NCI-H128 (cell line): Measurements from ENCODE around the gene IL3RA.
"Not testable (repeated sequence)": the region's sequence is repeated elsewhere in the genome, so short reads cannot be mapped to it uniquely, and the experiment has no call there.

Experiments used
- DNase-seq: peaks from one replicate; lab custom pipeline; 2025; ENCODE audit not compliant: unreplicated experiment; lab: John Stamatoyannopoulos, UW

Gene IL3RA

GRCh38 chrX:1327651-1328304 lies 8.8 kb upstream of the IL3RA start:
- no peak for DNase-seq

DNA sequence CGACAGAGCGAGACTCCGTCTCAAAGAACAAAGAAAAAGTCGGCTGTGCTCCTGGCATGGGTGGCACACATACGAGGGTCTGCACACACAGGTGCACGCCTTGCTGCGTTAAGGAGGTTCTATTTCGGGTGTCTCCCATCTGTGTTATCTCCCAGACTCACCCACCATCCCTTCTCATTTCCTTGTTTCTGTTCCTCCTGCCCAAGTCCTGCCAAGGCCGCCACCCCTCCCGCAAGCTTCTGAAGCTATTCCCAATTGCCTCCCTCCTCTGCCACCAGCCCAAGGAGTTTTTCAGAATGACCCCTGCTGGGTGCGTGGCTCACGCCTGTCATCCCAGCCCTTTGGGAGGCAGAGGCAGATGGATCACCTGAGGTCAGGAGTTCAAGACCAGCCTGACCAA lies 6.0 kb upstream of the IL3RA start:
- no peak for DNase-seq

- DNase-seq = not testable (repeated sequence)
Measured at GRCh38 chrX:1332433-1332832, 4.2 kb upstream of the IL3RA start.

GRCh38 chrX:1334854-1335253 lies 1.7 kb upstream of the IL3RA start:
- no peak for DNase-seq

GRCh38 chrX:1336948-1337779 lies 579 bp downstream of the IL3RA start:
- DNase-seq = no peak

- DNase-seq = no peak
Measured at GRCh38 chrX:1341545-1342184, 5.1 kb downstream of the IL3RA start.

- not testable (repeated sequence) for DNase-seq
Measured at GRCh38 chrX:1349606-1350005, 13.0 kb downstream of the IL3RA start.

DNA sequence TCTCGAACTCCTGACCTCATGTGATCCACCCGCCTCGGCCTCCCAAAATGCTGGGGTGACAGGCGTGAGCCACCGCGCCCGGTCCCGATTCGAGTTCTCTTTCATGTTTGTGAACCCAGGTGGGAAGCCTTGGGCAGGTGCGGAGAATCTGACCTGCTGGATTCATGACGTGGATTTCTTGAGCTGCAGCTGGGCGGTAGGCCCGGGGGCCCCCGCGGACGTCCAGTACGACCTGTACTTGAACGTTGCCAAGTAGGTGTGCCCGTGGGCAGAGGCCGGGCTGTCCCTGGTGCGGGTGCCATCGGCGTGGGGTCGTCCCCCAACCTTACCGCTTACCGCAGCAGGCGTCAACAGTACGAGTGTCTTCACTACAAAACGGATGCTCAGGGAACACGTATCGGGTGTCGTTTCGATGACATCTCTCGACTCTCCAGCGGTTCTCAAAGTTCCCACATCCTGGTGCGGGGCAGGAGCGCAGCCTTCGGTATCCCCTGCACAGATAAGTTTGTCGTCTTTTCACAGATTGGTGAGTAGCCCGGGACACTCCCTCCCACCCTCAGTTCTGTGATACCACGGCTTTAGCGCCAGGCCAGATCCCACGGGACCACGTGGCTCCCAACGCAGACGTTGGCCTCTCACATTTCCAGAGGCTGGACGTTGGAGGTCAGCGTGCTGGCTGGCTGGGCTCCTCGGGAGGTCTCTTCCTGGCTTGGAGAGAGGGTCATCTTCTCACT lies 15.6 kb downstream of the IL3RA start:
- no peak for DNase-seq

DNA sequence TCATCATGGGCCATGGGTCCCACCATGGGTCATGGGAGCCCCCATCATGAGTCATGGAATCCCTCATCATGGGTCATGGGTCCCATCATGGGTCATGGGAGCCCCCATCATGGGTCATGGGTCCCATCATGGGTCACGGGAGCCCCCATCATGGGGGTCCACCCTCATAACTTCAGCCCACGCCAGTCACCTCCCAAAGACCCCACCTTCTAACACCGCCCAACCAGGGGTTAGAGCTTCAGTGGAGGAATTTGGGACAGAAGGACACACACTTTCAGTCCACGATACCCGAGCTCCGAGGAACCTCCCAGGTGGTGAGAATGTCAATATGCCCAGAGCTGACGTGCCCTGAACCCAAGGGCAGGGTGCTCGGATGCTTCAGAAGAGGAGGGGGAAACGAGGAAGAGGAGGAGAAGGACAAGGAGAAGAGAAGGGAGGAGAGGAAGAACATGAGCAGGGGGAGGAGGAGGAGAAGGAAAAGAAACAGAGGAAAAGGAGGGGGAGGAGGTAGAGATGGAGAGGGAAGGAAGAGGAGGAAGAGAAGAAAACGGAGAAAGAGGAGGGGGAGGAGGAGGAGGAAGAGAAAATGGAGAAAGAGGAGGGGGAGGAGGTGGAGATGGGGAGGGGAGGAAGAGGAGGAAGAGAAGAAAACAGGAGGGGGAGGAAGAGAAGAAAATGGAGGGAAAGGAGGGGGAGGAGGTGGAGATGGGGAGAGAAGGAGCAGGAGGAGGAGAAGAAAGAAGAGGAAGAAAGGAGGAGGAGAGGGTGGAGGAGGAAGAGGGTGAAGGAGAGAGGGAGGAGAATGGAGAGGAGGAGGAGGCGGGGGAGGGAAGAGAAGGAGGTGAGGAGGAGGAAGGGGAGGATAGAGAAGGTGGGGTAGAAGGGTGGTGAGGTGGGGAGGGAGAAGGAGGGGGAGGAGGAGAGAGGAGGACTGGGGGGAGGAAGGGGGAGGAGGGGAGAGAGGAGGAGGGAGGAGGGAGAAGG lies 17.7 kb downstream of the IL3RA start:
- DNase-seq = no peak

DNA sequence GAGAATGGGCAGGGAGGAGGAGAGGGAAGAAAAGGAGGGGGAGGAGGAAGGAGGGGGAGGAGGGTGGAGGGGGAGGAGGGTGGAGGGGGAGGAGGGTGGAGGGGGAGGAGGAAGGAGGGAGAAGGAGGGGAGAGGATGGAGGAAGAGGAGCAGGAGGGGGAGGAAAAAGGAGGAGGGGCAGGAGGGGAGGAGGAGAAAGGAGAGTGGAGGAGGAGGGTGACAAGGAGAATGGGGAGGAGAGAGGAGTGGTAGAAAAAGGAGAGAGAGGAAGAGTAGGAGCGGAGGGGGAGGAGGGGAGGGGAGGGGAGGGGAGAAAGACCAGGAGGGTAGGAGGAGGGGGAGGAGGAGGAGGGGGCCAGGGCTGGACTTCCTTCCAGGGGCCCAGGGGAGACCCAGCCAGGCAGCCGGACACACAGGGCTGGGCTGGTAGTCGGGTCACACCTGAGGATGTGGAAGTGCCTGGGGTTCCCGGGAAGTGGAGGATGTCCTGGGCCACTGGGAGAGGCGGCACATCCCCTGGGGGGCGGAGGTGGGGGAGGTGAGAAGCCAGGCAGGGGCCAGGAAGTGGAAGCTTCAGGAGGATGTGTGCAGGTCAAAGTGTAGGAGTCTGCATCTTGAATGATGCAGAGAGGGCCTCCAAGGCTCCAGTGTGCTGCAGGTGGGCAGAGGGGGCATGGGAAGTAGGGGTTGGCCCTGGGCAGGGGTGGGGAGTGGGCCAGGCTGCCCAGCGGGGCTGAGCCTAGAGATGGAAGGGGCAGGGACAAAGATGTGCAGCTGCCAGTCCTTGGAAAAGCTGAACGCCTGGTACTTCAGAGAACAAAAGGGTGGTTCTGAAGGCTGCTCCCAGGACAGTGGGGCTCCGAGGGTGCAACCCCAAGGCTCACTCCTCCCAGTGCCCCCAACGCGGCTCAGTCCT lies 18.8 kb downstream of the IL3RA start:
- DNase-seq = no peak

GRCh38 chrX:1357993-1358392 lies 21.4 kb downstream of the IL3RA start:
- no peak for DNase-seq

DNA sequence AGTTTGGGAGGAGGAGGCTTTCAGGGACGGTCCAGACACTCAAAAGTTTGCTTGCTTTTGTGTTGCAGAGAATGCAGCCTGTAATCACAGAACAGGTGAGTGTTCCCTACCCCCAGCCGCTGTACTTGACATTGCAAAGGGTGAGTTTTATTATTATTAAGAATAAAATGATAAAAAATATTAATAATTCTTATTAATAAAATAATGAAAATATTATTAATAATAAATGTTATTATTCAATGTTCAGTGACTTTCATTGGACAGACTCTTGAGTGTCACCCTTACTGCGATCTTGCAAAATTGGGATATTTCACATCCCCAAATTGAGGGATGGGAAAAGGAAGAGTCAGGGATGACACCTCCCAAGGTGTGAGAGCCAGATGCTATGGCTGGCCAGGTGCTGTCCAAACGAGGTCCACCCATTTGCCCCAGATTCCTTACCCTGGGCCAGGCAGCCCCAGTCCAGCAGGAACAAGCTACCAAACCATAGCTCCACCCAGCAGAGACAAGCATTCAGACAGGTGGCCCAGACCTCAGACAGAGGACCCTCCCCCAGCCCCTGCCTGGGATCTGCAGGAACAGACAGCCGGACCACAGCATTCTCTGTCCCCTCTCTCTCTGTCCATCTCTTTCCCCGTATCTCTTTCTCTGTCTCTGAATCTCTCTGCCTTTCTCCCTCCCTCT lies 22.4 kb downstream of the IL3RA start:
- no peak for DNase-seq

DNA sequence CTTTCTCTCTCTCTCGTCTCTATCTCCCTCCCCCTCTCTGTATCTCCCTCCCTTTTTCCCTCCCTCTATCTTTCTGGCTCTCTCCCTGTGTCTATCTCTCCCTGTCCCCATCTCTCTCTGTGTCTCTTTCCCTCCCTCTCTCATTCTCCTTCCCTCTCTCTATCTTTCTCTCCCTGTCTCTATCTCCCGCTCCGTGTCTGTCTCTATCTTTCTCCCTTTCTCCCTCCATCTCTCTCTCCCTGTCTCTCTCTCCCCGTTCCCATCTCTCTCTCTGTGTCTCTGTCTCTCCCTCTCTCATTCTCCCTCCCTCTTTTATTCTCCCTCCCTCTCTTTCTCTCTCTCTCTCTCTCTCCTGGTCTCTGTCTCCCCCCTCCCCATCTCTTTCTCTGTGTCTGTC lies 22.9 kb downstream of the IL3RA start:
- no peak for DNase-seq

GRCh38 chrX:1360171-1360570 lies 23.6 kb downstream of the IL3RA start:
- DNase-seq = no peak

DNA sequence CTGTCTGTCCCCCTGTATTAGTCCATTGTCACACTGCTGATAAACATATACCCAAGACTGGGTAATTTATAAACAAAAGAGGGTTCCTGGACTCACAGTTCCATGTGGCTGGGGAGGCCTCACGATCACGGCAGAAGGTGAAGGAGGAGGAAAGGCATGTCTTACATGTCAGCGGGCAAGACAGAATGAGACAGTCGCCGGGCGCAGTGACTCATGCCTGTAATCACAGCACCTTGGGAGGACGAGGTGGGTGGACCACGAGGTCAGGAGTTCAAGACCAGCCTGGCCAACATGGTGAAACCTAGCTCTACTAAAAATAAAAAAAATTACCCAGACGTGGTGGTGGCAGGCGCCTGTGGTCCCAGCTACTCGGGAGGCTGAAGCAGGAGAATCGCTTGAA lies 24.7 kb downstream of the IL3RA start:
- no peak for DNase-seq

DNA sequence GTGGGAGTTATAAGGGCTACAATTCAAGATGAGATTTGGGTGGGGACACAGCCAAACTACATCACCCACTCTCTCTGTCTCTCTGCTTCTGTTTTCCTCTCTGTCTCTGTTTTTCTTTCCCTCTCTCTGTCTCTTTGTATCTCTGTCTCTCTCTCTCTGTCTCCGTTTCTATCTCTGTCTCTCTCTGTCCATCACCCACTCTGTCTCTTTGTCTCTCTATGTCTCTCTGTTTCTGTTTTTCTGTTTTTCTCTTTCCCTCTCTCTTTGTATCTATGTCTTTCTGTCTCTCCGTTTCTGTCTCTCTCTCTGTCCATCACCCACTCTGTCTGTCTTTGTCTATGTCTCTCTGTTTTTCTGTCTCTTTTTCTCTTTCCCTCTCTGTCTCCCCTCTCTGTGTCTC lies 25.3 kb downstream of the IL3RA start:
- DNase-seq = no peak

- not testable (repeated sequence) for DNase-seq
Measured at GRCh38 chrX:1366363-1366762, 29.8 kb downstream of the IL3RA start.

DNA sequence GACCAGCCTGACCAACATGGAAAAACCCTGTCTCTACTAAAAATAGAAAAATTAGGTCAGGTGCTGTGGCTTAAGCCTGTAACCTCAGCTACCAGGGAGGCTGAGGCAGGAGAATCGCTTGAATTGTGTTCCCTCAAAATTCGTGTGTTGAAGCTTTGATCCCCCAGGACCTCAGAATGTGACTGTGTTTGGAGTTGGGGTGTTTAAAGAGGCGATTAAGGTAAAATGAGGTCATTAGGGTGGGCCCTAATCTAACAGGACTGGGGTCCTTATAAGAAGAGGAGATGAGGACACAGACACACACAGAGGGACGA lies 31.8 kb downstream of the IL3RA start:
- DNase-seq = no peak

DNA sequence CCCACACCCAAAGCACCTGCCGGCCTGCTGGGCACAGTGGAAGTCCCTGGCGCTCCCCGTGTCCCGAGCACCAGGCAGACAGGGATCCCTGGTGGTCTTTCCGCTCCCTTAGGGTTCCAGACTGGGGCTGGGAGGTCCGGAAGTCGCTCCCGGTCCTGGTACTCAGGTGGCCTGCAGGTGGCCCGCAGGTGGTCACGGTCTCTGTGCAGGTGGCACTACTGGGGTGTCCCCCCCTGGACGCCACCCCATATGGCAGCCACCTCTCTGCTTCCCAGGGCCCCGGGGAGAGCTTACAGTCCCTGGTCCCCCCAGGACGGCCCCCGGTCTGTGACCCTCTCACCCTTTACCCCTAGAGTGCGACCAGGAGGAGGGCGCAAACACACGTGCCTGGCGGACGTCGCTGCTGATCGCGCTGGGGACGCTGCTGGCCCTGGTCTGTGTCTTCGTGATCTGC lies 41.7 kb downstream of the IL3RA start:
- DNase-seq = no peak
